GM12878 (cell line): Measurements from ENCODE around the gene TBX4. TPM values are rescaled to one million over a fixed set of nuclear protein-coding genes. Genes with fewer than 3 reads are reported as not detected.

Experiments
- ATAC-seq: fragments of 200-7000 bp; cut with Tn5 transposase; 3 replicates; pipeline ENCODE4 v1.9.1; 2020; ENCODE audit warnings: mild to moderate bottlenecking, moderate library complexity
- BruUV-seq: library from RNA; stranded (reverse); fragments of 400-500 nt; replicated peaks from 2 replicates; lab custom pipeline; 2021; lab: Mats Ljungman, UMichigan
- CTCF ChIA-PET: fragments of 300-600 bp; sonication (Branson Sonifier 250); formaldehyde crosslinking; extraction: SDS; loops from one replicate; lab custom pipeline; 2021; ENCODE audit warnings: inconsistent platforms; lab: Yijun Ruan, JAX
- POLR2A ChIA-PET: fragments of 350-600 bp; formaldehyde crosslinking; extraction: SDS; loops from one replicate; lab custom pipeline; 2021; ENCODE audit warnings: inconsistent platforms; lab: Charles Lee
- RAD21 ChIA-PET: fragments of 300-600 bp; sonication (Branson Sonifier 250); formaldehyde crosslinking; loops from one replicate; lab custom pipeline; 2023; ENCODE audit warnings: antibody characterized with exemption; ENCODE audit not compliant: unreplicated experiment; lab: Charles Lee
- SMC1A ChIA-PET: fragments of 300-600 bp; sonication (Branson Sonifier 250); formaldehyde crosslinking; loops from one replicate; lab custom pipeline; 2023; ENCODE audit not compliant: unreplicated experiment, uncharacterized antibody; lab: Charles Lee
- DNase-seq: peaks from one replicate; pipeline ENCODE4 v3.0.0-alpha.2; 2011; ENCODE audit warnings: low read depth, low spot score
- FAIRE-seq: peaks from 3 replicates; lab custom pipeline; 2011; peaks lifted over from hg19 to GRCh38; lab: Jason Lieb, UNC
- H2AFZ ChIP-seq: 2 replicates; pipeline ENCODE4 v1.6.0; 2011; ENCODE audit warnings: low read depth, low read length, control low read depth; ENCODE audit not compliant: control insufficient read depth
- H3K27ac ChIP-seq: 2 replicates; pipeline ENCODE4 v1.5.1; 2011; ENCODE audit warnings: control low read depth; ENCODE audit not compliant: control insufficient read depth, insufficient read depth
- H3K27me3 ChIP-seq, 2 experiments: replicated peaks in 1 of 2; 2 replicates each; pipeline versions ENCODE4 v1.6.0 to v1.6.1; 2011; ENCODE audit warnings: low read length in 1 of 2; ENCODE audit not compliant: control insufficient read depth in 2 of 2, insufficient read depth in 2 of 2
- H3K36me3 ChIP-seq, 2 experiments: 2 replicates each; pipeline ENCODE4 v1.5.1; 2011; ENCODE audit warnings: low read length in 1 of 2; ENCODE audit not compliant: control insufficient read depth in 2 of 2, insufficient read depth in 2 of 2
- H3K4me1 ChIP-seq: 2 replicates; pipeline ENCODE4 v1.6.1; 2011; ENCODE audit warnings: mild to moderate bottlenecking, low read length, moderate library complexity, mixed read lengths; ENCODE audit not compliant: control insufficient read depth, insufficient read depth
- H3K4me2 ChIP-seq: 2 replicates; pipeline ENCODE4 v1.6.0; 2011; ENCODE audit warnings: control low read depth; ENCODE audit not compliant: control insufficient read depth, insufficient read depth
- H3K4me3 ChIP-seq: fragments of 200-600 bp; sonication (generic); 2 replicates; pipeline ENCODE4 v1.5.1; 2016
- H3K79me2 ChIP-seq: 2 replicates; pipeline ENCODE4 v1.6.0; 2011; ENCODE audit warnings: low read length; ENCODE audit not compliant: control insufficient read depth, insufficient read depth
- H3K9ac ChIP-seq: 2 replicates; pipeline ENCODE4 v1.8.0; 2011; ENCODE audit warnings: low read length, control low read depth, mixed read lengths; ENCODE audit not compliant: control insufficient read depth, insufficient read depth
- H3K9me3 ChIP-seq: replicated peaks from 3 replicates; pipeline ENCODE4 v1.5.1; 2011; ENCODE audit warnings: mild to moderate bottlenecking, low read length; ENCODE audit not compliant: control insufficient read depth, insufficient read depth
- H4K20me1 ChIP-seq: 2 replicates; pipeline ENCODE4 v1.6.0; 2011; ENCODE audit not compliant: control insufficient read depth, insufficient read depth
- BHLHE40 ChIP-seq, 2 experiments: fragments of 450-650 bp in 1 of 2; IDR thresholded peaks; 2 replicates each; pipeline ENCODE4 v1.6.1; 2011 to 2017; ENCODE audit warnings: low read depth in 2 of 2, borderline replicate concordance in 1 of 2, improper control_type of control experiment in 1 of 2, low read length in 1 of 2, mild to moderate bottlenecking in 1 of 2
- CHD1 ChIP-seq: IDR thresholded peaks from 2 replicates; pipeline ENCODE4 v1.6.1; 2012; ENCODE audit warnings: low read depth, low read length, improper control_type of control experiment
- E4F1 ChIP-seq: fragments of 450-650 bp; IDR thresholded peaks from 2 replicates; pipeline ENCODE4 v1.6.1; 2018; ENCODE audit warnings: borderline replicate concordance, mild to moderate bottlenecking; ENCODE audit not compliant: partially characterized antibody
- MLLT1 ChIP-seq: fragments of 450-650 bp; IDR thresholded peaks from 2 replicates; pipeline ENCODE4 v1.6.1; 2016; ENCODE audit warnings: mild to moderate bottlenecking
- MTA3 ChIP-seq: IDR thresholded peaks from 2 replicates; pipeline ENCODE4 v1.6.1; 2012; ENCODE audit warnings: low read length, inconsistent platforms, borderline replicate concordance
- PML ChIP-seq: IDR thresholded peaks from 2 replicates; pipeline ENCODE4 v1.6.1; 2012; ENCODE audit warnings: low read length, inconsistent platforms
- RAD21 ChIP-seq: IDR thresholded peaks from 2 replicates; pipeline ENCODE4 v1.6.1; 2011; ENCODE audit warnings: mild to moderate bottlenecking, low read depth, low read length, moderate library complexity; ENCODE audit not compliant: insufficient read depth
- ZBTB4 ChIP-seq: fragments of 450-650 bp; formaldehyde crosslinking; IDR thresholded peaks from 2 replicates; pipeline ENCODE4 v1.4.0; 2022; ENCODE audit warnings: mild to moderate bottlenecking, moderate library complexity
- WGBS: methylation state at CpG from one replicate; pipeline ENCODE4 v1.1.6; 2016; ENCODE audit warnings: low lambda C conversion rate; ENCODE audit not compliant: insufficient replicate concordance, insufficient coverage; ENCODE audit errors: missing lambda C conversion rate; 5-methylcytosine and 5-hydroxymethylcytosine counted together
- in situ Hi-C: fragments of 300-500 bp; cut with MboI; formaldehyde crosslinking; loops from 9 replicates; pipeline ENCODE4 v1.14.3; 2018; ENCODE audit warnings: mixed read lengths
- intact Hi-C: fragments of 100-400 bp; cut with micrococcal nuclease; formaldehyde crosslinking; loops from one replicate; pipeline ENCODE4 v1.14.2; 2022; ENCODE audit not compliant: unreplicated experiment
- polyA plus RNA-seq, 11 experiments: library from polyadenylated mRNA; depleted of rRNA in 4 of 11; unstranded in 6 of 11; stranded (reverse) in 5 of 11; fragments of >200 nt; fragmentation: Nextera tagmentation in 4 of 11; fragmentation: Illumina TruSeq in 1 of 11; extraction: Ambion mirVana in 4 of 11; extraction: Trizol in 1 of 11; gene quantifications; 1 replicate in 1 of 11; 2 replicates in 10 of 11; pipeline versions ENCODE4 v1.2.1 to v1.2.3, GENCODE V29; 2011 to 2016; ENCODE audit warnings: inconsistent platforms in 2 of 11, missing spikeins in 2 of 11, low read depth in 1 of 11
- total RNA-seq, 4 experiments: library from RNA; depleted of rRNA in 3 of 4; stranded (reverse); fragments of >200 nt in 3 of 4; fragmentation: Illumina TruSeq in 1 of 4; extraction: Trizol in 1 of 4; gene quantifications; 2 replicates each; pipeline versions ENCODE4 v1.2.1 to v1.2.3, GENCODE V29; 2013 to 2021
- TF ChIP-seq, protein P1 (sequence below): IDR thresholded peaks from 2 replicates; pipeline ENCODE4 v1.6.1; 2011; ENCODE audit warnings: mild to moderate bottlenecking, low read depth, low read length, moderate library complexity; ENCODE audit not compliant: insufficient replicate concordance

The TBX4 gene
- total and polyA plus RNA-seq, 10 of the 15 experiments (the other 5 are each of a cell fraction or from before 2014, with no cell fraction given) = 0.01 TPM; not detected in 9

DNA sequence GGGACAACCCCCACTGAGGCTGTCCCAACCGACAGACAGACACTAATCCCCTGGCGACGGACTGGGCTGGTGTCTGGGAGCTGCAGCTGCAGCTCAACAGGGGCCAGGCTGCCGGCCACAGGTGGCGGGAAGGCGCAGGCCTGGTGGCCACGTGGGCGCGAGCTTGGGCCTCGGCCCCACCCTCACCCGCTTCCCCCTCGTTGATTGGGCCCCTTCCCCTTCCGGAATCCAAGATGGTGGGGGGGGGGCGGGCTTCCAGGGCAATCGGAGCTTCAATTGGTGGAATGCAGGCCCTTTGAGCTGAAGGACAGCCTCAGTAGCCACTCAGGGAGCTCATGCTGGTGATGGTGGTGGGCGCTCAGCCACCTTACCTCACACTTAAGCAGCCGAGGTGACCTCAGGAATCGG is 8.7 kb upstream of the TBX4 start:
- no TSS peak for BruUV-seq
- RAD21 ChIA-PET = no interaction called here
- DNase-seq = no peak

DNA sequence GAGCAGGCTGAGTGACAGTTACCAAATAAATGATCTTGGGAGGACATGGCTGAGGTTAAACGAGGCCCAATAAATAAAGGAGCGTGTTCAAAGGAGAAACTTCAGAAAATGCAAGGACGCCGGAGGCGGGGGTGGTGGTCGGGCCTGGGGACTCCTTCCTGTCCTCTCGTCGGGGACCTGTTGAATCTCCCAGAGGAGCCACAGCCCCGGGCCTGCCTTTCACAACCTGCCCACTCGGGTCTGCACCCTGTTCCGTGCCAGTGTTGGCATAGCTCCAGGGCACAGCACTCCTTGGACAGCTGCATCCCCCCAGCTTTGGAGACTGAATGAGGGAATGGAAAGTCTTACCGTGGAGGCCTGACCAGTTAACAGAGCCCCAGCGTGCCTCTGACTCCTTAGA is 8.1 kb upstream of the TBX4 start:
- H3K27me3 ChIP-seq = no peaks in the 10 kb centered on the region; a peak in 3 of 4 replicates
- ChIA-PET CTCF (no interaction called here), SMC1A (no interaction called here), RAD21 (no interaction called here), POLR2A (no interaction called here)
- no peak overlapping the region for H3K4me2 ChIP-seq
- FAIRE-seq (no peak), ATAC-seq (no peak), DNase-seq (no peak)
- H3K36me3 ChIP-seq = no peaks in the 10 kb centered on the region
- H3K27ac ChIP-seq = no peak overlapping the region
- no TSS peak for BruUV-seq
- no peaks in the 10 kb centered on the region for H3K79me2 ChIP-seq
- WGBS = 33% methylated on average over 8 of the region's 13 CpGs
- H2AFZ ChIP-seq = no peak overlapping the region
- no peak overlapping the region for H3K9ac ChIP-seq
- intact Hi-C loops = no loop called here
- no peak overlapping the region for H3K4me3 ChIP-seq
- in situ Hi-C loops = no loop called here
- H3K9me3 ChIP-seq = peaks cover 2% of the 10 kb centered on the region; the same call in 1 of the 3 replicates
- H4K20me1 ChIP-seq = no peaks in the 10 kb centered on the region
- H3K4me1 ChIP-seq = no peaks in the 10 kb centered on the region
- TF ChIP-seq CHD1 = no peak
- TF ChIP-seq MLLT1 = no peak
- no peak for TF ChIP-seq RAD21
- TF ChIP-seq E4F1 = no peak
- TF ChIP-seq PML = no peak
- no peak for TF ChIP-seq ZBTB4 (CRISPR knock-in tag)

More for the DNA sequence above, 8.7 kb upstream of the TBX4 start:
- 41% methylated on average over 10 of the region's 18 CpGs for WGBS
- Histone ChIP-seq H2AFZ (no peak overlapping the region), H3K4me2 (no peak overlapping the region), H3K4me1 (no peaks in the 10 kb centered on the region), H3K79me2 (no peaks in the 10 kb centered on the region), H3K9me3 (peaks cover 2% of the 10 kb centered on the region; the same call in 1 of the 3 replicates)
- TF ChIP-seq, protein P1, sequence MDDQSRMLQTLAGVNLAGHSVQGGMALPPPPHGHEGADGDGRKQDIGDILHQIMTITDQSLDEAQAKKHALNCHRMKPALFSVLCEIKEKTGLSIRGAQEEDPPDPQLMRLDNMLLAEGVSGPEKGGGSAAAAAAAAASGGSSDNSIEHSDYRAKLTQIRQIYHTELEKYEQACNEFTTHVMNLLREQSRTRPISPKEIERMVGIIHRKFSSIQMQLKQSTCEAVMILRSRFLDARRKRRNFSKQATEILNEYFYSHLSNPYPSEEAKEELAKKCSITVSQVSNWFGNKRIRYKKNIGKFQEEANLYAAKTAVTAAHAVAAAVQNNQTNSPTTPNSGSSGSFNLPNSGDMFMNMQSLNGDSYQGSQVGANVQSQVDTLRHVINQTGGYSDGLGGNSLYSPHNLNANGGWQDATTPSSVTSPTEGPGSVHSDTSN = peak; percentile 17
- TF ChIP-seq MTA3 (no peak), BHLHE40 (IDR thresholded peaks at IDR 0.05; ENCODE audit: borderline replicate concordance in 1 of 2, low read depth in 2 of 2, low read length in 1 of 2) (no peak)
- TF ChIP-seq, all 136 proteins: peak for 1
- no peaks in the 10 kb centered on the region for H4K20me1 ChIP-seq
- SMC1A ChIA-PET = no interaction called here
- H3K36me3 ChIP-seq = no peaks in the 10 kb centered on the region
- no peak for ATAC-seq
- intact Hi-C loops (no loop called here), in situ Hi-C loops (no loop called here)
- no peak overlapping the region for H3K27ac ChIP-seq
- no peak for FAIRE-seq
- CTCF ChIA-PET = no interaction called here
- H3K4me3 ChIP-seq = no peak overlapping the region
- H3K27me3 ChIP-seq = no peaks in the 10 kb centered on the region; a peak in 3 of 4 replicates
- H3K9ac ChIP-seq = no peak overlapping the region
- POLR2A ChIA-PET = no interaction called here
